RWPE2 (cell line): ENCODE measurements around the gene ZNF157.
"Not testable (repeated sequence)": the region's sequence is repeated elsewhere in the genome, so short reads cannot be mapped to it uniquely, and the experiment has no call there.

Experiments used
- ATAC-seq: fragments of 200-7000 bp; cut with Tn5 transposase; 3 replicates; pipeline ENCODE4 v1.9.1; 2021; ENCODE audit warnings: low read depth
- DNase-seq: peaks from one replicate; pipeline ENCODE4 v3.0.0-alpha.2; 2020; ENCODE audit warnings: low spot score
- H3K27ac ChIP-seq: fragments of 450-650 bp; 2 replicates; pipeline ENCODE4 v1.5.1; 2017; ENCODE audit warnings: mild to moderate bottlenecking; ENCODE audit not compliant: poor library complexity, severe bottlenecking
- H3K27me3 ChIP-seq: fragments of 250-450 bp; sonication (Bioruptor Pico); 2 replicates; pipeline ENCODE4 v1.5.1; 2021; ENCODE audit warnings: mild to moderate bottlenecking, moderate library complexity; ENCODE audit not compliant: insufficient read depth, poor library complexity, severe bottlenecking
- H3K36me3 ChIP-seq: fragments of 250-450 bp; sonication (Bioruptor Pico); 2 replicates; pipeline ENCODE4 v1.5.1; 2020; ENCODE audit warnings: low read depth, mild to moderate bottlenecking, moderate library complexity
- H3K4me1 ChIP-seq: fragments of 250-450 bp; sonication (Bioruptor Pico); 2 replicates; pipeline ENCODE4 v1.5.1; 2021; ENCODE audit warnings: mild to moderate bottlenecking, moderate library complexity; ENCODE audit not compliant: insufficient read depth, poor library complexity, severe bottlenecking
- H3K4me3 ChIP-seq: fragments of 250-450 bp; sonication (Bioruptor Pico); 2 replicates; pipeline ENCODE4 v1.5.1; 2021; ENCODE audit warnings: mild to moderate bottlenecking, moderate library complexity; ENCODE audit not compliant: severe bottlenecking
- H3K9me3 ChIP-seq: fragments of 250-450 bp; sonication (Bioruptor Pico); 2 replicates; pipeline ENCODE4 v1.5.1; 2021; ENCODE audit warnings: mild to moderate bottlenecking, moderate library complexity; ENCODE audit not compliant: severe bottlenecking
- TF ChIP-seq, protein P1 (sequence below): fragments of 450-650 bp; IDR thresholded peaks from one replicate; pipeline ENCODE4 v1.5.1; 2017; ENCODE audit warnings: mild to moderate bottlenecking, moderate library complexity; ENCODE audit not compliant: poor library complexity, severe bottlenecking

Gene ZNF157

GRCh38 chrX:47370278-47370677 is at the start of gene ZNF157:
ZNF157 (plus strand) TSS chrX:47370578; CDS start chrX:47370669, 91 bp downstream.
- H3K27me3 ChIP-seq = no peaks in the 10 kb centered on the region
- H3K36me3 ChIP-seq = no peaks in the 10 kb centered on the region
- ATAC-seq (no peak), DNase-seq (no peak)
- H3K4me3 ChIP-seq = no peak within 1 kb of the TSS
- TF ChIP-seq, protein P1, sequence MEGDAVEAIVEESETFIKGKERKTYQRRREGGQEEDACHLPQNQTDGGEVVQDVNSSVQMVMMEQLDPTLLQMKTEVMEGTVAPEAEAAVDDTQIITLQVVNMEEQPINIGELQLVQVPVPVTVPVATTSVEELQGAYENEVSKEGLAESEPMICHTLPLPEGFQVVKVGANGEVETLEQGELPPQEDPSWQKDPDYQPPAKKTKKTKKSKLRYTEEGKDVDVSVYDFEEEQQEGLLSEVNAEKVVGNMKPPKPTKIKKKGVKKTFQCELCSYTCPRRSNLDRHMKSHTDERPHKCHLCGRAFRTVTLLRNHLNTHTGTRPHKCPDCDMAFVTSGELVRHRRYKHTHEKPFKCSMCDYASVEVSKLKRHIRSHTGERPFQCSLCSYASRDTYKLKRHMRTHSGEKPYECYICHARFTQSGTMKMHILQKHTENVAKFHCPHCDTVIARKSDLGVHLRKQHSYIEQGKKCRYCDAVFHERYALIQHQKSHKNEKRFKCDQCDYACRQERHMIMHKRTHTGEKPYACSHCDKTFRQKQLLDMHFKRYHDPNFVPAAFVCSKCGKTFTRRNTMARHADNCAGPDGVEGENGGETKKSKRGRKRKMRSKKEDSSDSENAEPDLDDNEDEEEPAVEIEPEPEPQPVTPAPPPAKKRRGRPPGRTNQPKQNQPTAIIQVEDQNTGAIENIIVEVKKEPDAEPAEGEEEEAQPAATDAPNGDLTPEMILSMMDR = no peak
- no peaks in the 10 kb centered on the region for H3K9me3 ChIP-seq
- H3K4me1 ChIP-seq = no peaks in the 10 kb centered on the region
- H3K27ac ChIP-seq = no peak within 1 kb of the TSS

DNA sequence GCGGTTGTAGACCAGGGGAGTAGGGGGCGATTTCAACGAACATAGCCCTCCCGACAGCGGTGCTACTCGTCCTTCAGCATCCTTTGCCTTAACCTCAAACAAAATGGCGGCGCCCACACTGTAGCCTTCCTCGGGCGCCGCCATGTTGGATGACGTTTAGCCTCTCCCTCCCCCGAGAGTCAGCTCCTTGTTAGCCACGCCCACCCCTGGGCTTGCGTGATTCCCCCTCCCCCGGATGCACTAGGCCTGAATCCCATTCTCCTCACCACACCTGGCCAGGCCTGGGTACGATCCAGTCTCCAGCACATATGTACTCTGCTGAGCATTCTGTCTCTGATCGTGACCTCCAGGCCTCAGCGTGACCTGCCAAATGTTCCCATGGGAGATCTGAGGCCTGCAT is 49.0 kb upstream of the ZNF157 start:
- Histone ChIP-seq H3K9me3 (no peaks in the 10 kb centered on the region), H3K4me3 (no peak overlapping the region), H3K27ac (no peak overlapping the region), H3K4me1 (no peaks in the 10 kb centered on the region), H3K36me3 (no peaks in the 10 kb centered on the region), H3K27me3 (no peaks in the 10 kb centered on the region)
- ATAC-seq = no peak
- TF ChIP-seq, protein P1 = no peak
- DNase-seq = no peak

GRCh38 chrX:47321823-47322371 is 48.5 kb upstream of the ZNF157 start:
- Histone ChIP-seq H3K4me3 (no peak overlapping the region), H3K4me1 (no peaks in the 10 kb centered on the region), H3K27me3 (no peaks in the 10 kb centered on the region), H3K9me3 (no peaks in the 10 kb centered on the region), H3K36me3 (no peaks in the 10 kb centered on the region), H3K27ac (no peak overlapping the region)
- no peak for DNase-seq
- TF ChIP-seq, protein P1 = no peak
- no peak for ATAC-seq

GRCh38 chrX:47327902-47328301 is 42.5 kb upstream of the ZNF157 start:
- Histone ChIP-seq H3K27me3 (no peaks in the 10 kb centered on the region), H3K9me3 (no peaks in the 10 kb centered on the region), H3K4me3 (no peak overlapping the region), H3K4me1 (no peaks in the 10 kb centered on the region), H3K27ac (no peak overlapping the region), H3K36me3 (no peaks in the 10 kb centered on the region)
- TF ChIP-seq, protein P1 = no peak
- ATAC-seq = no peak
- no peak for DNase-seq

DNA sequence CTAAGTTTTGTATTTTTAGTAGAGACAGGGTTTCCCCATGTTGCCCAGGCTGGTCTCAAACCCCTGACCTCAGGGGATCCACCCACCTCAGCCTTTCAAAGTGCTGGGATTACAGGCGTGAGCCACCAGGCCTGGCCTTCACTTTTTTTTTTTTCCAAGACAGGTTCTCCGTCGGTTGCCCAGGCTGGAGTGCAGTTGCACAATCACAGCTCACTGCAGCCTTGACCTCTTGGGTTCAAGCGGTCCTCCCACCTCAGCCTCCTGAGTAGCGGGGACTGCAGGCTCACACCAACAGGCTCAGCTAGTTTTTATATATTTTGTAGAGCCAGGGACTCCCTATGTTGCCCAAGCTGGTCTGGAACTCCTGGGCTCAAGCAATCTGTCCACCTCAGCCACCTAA is 37.6 kb upstream of the ZNF157 start:
- H3K4me3 ChIP-seq, ATAC-seq, H3K27me3 ChIP-seq, H3K4me1 ChIP-seq, DNase-seq, H3K36me3 ChIP-seq, H3K27ac ChIP-seq, H3K9me3 ChIP-seq: not testable (repeated sequence)
